Esophagus muscularis mucosa (tissue), 4 donors: Measurements from ENCODE around the gene TNFRSF6B. TPM values are rescaled to one million over a fixed set of nuclear protein-coding genes. Genes with fewer than 3 reads are reported as not detected.
A peak's percentile ranks its signal among the peaks of the same experiment; 100 is the strongest.

ENCODE experiments used
- DNase-seq: peaks from one replicate; pipeline ENCODE4 v3.0.0-alpha.2; 2017; ENCODE audit errors: extremely low spot score
- H3K27ac ChIP-seq, 4 donors: fragments of 200-600 bp; sonication (generic); replicated peaks in 1 of 4; 1 replicate in 3 of 4; 2 replicates in 1 of 4; pipeline ENCODE4 v1.5.1; 2016 to 2019; ENCODE audit warnings: mild to moderate bottlenecking in 1 of 4
- H3K27me3 ChIP-seq, 4 donors: fragments of 200-600 bp; sonication (generic); one replicate each; pipeline versions ENCODE4 v1.5.1 to v1.6.0; 2016 to 2019
- H3K36me3 ChIP-seq, 4 donors: fragments of 200-600 bp; sonication (generic); one replicate each; pipeline ENCODE4 v1.5.1; 2016 to 2019
- H3K4me1 ChIP-seq, 4 donors: fragments of 200-600 bp; sonication (generic); one replicate each; pipeline ENCODE4 v1.5.1; 2016 to 2019
- H3K4me3 ChIP-seq, 4 donors: fragments of 200-600 bp; sonication (generic); 1 replicate in 2 of 4; 2 replicates in 2 of 4; pipeline ENCODE4 v1.5.1; 2016 to 2019; ENCODE audit warnings: mild to moderate bottlenecking in 4 of 4, moderate library complexity in 1 of 4
- H3K9me3 ChIP-seq, 4 donors: fragments of 200-600 bp; sonication (generic); 1 replicate in 3 of 4; 2 replicates in 1 of 4; pipeline ENCODE4 v1.5.1; 2016 to 2019
- CTCF ChIP-seq, 3 experiments: fragments of 200-600 bp in 2 of 3; fragments of 450-650 bp in 1 of 3; sonication (generic) in 2 of 3; IDR thresholded peaks; one replicate each; pipeline ENCODE4 v1.5.1; 2017 to 2019; ENCODE audit warnings: antibody characterized with exemption in 3 of 3, mild to moderate bottlenecking in 2 of 3, moderate library complexity in 1 of 3
- EP300 ChIP-seq: sonication (generic); formaldehyde crosslinking; IDR thresholded peaks from one replicate; pipeline ENCODE4 v1.6.1; 2017; ENCODE audit warnings: antibody characterized with exemption
- POLR2A ChIP-seq: fragments of 450-650 bp; IDR thresholded peaks from one replicate; pipeline ENCODE4 v1.6.1; 2017; ENCODE audit warnings: antibody characterized with exemption, moderate library complexity, mild to moderate bottlenecking, low read depth
- POLR2AphosphoS5 ChIP-seq, 2 donors: sonication (generic); formaldehyde crosslinking; IDR thresholded peaks; one replicate each; pipeline ENCODE4 v1.6.1; 2017; ENCODE audit warnings: antibody characterized with exemption in 2 of 2
- WGBS: methylation state at CpG from one replicate; pipeline ENCODE4 v1.1.5; 2018; 5-methylcytosine and 5-hydroxymethylcytosine counted together
- intact Hi-C: fragments of 100-400 bp; cut with DNase I; formaldehyde crosslinking; loops from one replicate; pipeline ENCODE4 v1.15.1; 2023
- total RNA-seq, 4 donors: library from RNA; depleted of rRNA; stranded (reverse); fragments of >200 nt; gene quantifications; one replicate each; pipeline versions ENCODE4 v1.1.0 to v1.2.1, GENCODE V29; 2016

The TNFRSF6B gene
- total RNA-seq, 4 donors from 2014 or later: 5.0 to 67.8 (median 26.5) TPM

GRCh38 chr20:63734946-63735858, 38.8 kb downstream of the TNFRSF6B start:
- Histone ChIP-seq H3K4me1 (peaks cover 22 to 35% (median 25%) of the 10 kb centered on the region in 4 donors), H3K9me3 (no peaks in the 10 kb centered on the region), H3K36me3 (peaks cover 23 to 46% (median 41%) of the 10 kb centered on the region in 4 donors), H3K27me3 (no peaks in the 10 kb centered on the region), H3K4me3 (no peak overlapping the region), H3K27ac (no peak overlapping the region)
- intact Hi-C loops: no loop called here
- TF ChIP-seq EP300 (no peak), POLR2AphosphoS5 (IDR thresholded peaks at IDR 0.05) (no peak), CTCF (IDR thresholded peaks at IDR 0.05) (no peak), POLR2A (no peak)
- WGBS: 95% methylated on average over 43 of the region's 48 CpGs
- DNase-seq: no peak

GRCh38 chr20:63735859-63736718, 39.6 kb downstream of the TNFRSF6B start, which contains the start of gene LIME1:
LIME1 (plus strand) TSS chr20:63736664; CDS start chr20:63737550, 886 bp downstream.
- TF ChIP-seq POLR2A (no peak), POLR2AphosphoS5 (IDR thresholded peaks at IDR 0.05) (peak in 1 of 2 donors; percentile 13)
- 89% methylated on average over 24 of the region's 31 CpGs for WGBS
- H3K27ac ChIP-seq: peak within 1 kb of the TSS in 1 of 4 donors; percentile 7
- peaks cover 26 to 44% (median 34%) of the 10 kb centered on the region in 4 donors for H3K4me1 ChIP-seq
- intact Hi-C loops: no loop called here
- H3K4me3 ChIP-seq: peak within 1 kb of the TSS; percentile 31 to 64 (median 44)
- H3K36me3 ChIP-seq: peaks cover 23 to 43% (median 35%) of the 10 kb centered on the region in 4 donors
- no peaks in the 10 kb centered on the region for H3K27me3 ChIP-seq
- no peak for DNase-seq
- H3K9me3 ChIP-seq: no peaks in the 10 kb centered on the region

- Histone ChIP-seq H3K36me3 (peaks cover 23 to 50% (median 42%) of the 10 kb centered on the region in 4 donors), H3K4me3 (peak overlapping the region; percentile 31 to 64 (median 44)), H3K4me1 (peaks cover 36 to 54% (median 44%) of the 10 kb centered on the region in 4 donors), H3K9me3 (no peaks in the 10 kb centered on the region), H3K27ac (peak overlapping the region in 1 of 4 donors; percentile 7), H3K27me3 (no peaks in the 10 kb centered on the region)
- no peak for DNase-seq
- 44% methylated on average over 20 of the region's 30 CpGs for WGBS
- TF ChIP-seq POLR2AphosphoS5 (IDR thresholded peaks at IDR 0.05) (no peak), CTCF (IDR thresholded peaks at IDR 0.05) (no peak), POLR2A (no peak), EP300 (no peak)
- intact Hi-C loops: no loop called here
Measured at GRCh38 chr20:63736893-63737694, 40.6 kb downstream of the TNFRSF6B start.

GRCh38 chr20:63737695-63737944, 41.2 kb downstream of the TNFRSF6B start:
- 18% methylated on average over 11 of the region's 26 CpGs for WGBS
- H3K27ac ChIP-seq: no peak overlapping the region
- intact Hi-C loops: no loop called here

More at GRCh38 chr20:63737695-63737944, 41.2 kb downstream of the TNFRSF6B start:
- Histone ChIP-seq H3K9me3 (no peaks in the 10 kb centered on the region), H3K4me3 (peak overlapping the region; percentile 31 to 64 (median 44)), H3K36me3 (peaks cover 28 to 55% (median 46%) of the 10 kb centered on the region in 4 donors), H3K4me1 (peaks cover 39 to 59% (median 49%) of the 10 kb centered on the region in 4 donors), H3K27me3 (no peaks in the 10 kb centered on the region)
- TF ChIP-seq EP300: no peak
- no peak for TF ChIP-seq POLR2A
- TF ChIP-seq CTCF (IDR thresholded peaks at IDR 0.05): no peak
- TF ChIP-seq POLR2AphosphoS5 (IDR thresholded peaks at IDR 0.05): no peak
- no peak for DNase-seq
